ENCODE measurements around the gene GRID2.
"Not testable (repeated sequence)": the region's sequence is repeated elsewhere in the genome, so short reads cannot be mapped to it uniquely, and the experiment has no call there.

The GRID2 gene

GRCh38 chr4:93346840-93347239, 1043.1 kb downstream of the GRID2 start:
- DNase-seq: no peak

DNA sequence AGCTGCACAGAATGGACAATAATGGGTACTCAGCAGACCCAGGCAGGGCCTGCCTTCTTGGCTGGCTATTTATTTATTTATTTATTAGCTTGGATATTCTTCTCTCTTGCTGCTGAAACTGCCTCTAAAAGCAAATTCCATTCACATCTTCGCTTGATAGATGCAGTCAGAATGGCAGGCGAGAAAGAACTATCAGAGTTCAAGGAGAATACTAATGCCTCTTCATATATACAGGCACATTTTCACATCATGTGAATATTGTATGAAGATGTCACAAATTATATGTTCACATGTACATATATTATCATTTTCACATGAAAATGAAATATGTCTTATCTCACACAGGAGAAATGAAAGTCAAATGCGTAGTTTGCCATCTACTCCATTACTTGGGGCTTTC, 1045.1 kb downstream of the GRID2 start:
- no peak for DNase-seq

DNA sequence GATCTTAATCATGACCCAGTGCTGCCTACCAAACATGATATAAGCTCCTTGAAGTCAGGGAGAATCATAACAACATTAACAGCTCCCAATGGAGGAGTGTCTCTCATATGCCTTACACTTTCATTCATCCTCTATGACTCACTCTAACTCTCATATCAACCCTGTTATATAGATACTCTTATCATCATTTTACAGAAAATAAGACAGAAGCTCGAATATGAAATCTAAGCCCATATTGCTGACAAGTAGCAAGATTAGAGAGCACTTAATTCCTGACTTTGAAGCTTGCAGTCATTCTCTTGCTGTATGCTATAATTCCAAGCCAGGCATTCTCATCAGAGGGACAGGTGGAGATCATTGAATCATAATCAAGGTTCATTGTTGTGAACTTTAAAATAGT, 1048.1 kb downstream of the GRID2 start:
- no peak for DNase-seq

DNA sequence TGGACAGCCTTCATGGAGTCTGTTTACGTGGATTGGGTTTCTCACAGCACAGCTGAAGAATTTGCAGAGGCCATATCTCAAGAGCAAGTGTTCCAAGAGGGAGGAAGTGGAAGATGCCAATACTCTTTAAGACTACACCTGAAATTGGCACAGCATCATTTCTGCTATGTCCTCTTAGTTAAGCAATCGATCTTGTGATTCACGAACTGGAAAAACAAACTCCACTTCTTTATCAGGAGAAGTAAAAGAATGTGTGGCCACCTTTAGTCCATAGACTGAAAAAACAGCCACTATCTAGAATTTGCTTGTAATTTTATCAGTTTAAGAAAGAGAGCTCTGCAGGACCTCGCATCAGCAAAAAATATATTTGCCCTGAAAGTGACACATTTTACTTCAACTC, 1051.6 kb downstream of the GRID2 start:
- no peak for DNase-seq

DNA sequence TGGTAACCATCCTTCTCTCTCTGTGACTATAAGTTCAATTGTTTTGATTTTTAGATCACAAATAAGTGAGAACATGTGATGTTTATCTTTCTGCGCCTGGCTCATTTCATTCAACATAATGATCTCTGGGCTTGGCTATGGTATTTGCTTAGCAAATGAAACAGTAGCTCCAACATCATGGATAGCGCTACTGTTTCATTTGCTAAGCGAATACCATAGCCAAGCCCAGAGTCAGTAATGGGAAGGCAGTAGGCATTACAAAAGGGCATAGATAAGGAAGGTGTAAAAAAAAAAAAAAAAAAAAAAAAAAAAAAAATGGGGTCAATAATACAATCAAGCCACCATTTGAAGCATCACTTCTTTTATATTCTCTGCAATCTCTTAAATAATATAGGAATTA, 1055.8 kb downstream of the GRID2 start:
- no peak for DNase-seq

- not testable (repeated sequence) for DNase-seq
Observed at GRCh38 chr4:93366169-93366755, 1062.5 kb downstream of the GRID2 start.

DNA sequence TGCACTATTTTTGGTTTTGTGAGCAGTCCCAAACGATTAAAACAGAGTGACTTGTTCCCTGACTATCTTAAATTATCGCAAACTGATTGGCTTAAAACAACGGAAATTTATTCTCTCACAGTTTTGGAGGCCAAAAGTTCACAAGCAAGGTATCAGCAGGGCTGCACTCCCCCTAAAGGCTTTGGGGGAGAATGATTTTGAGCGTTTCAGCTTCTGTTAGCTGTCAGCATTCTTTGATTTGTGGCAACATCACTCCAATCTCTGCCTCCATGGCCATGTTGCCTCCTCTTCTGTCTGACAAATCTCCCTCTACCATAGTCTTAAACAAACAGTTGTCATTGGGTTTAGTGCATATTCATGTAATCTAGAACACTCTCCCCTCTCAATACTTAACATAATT, 1065.2 kb downstream of the GRID2 start:
- DNase-seq: no peak

DNA sequence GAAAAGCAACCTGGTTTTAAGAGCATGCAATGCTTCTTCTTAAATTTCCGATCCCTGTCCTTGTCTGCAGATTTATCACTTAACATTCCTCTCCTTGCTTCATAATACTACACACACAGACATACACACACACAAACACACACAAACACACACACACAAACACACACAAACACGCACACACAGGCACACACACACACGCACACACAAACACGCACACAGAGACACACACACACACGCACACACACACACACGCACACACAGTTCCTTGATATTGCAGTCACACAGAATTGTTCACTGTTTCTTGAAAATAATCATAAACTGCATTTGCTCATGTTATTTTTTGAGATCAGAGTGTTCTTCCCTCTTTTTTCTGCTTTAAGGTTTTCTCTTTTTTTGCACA, 1066.5 kb downstream of the GRID2 start:
- no peak for DNase-seq

- no peak for DNase-seq
Observed at GRCh38 chr4:93373893-93374860, 1070.4 kb downstream of the GRID2 start.

DNA sequence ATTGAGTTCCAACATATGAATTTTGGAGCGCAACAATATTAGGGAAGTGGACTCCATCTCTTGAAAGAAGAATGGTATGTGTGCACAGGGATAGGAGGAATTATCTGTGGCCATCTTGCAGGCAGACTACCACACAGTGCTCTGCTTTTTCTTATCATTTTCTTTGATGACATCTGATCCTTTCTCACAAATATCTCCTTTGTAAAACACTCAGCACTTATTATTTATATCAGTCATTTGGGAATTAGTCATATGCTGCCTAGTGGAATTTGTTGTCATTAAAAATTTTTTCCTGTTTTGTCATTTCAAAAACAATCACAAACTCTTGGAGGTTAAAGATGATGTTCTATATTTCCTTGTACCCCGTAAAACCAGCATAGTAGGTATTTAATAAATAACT, 1080.5 kb downstream of the GRID2 start:
- DNase-seq: no peak

DNA sequence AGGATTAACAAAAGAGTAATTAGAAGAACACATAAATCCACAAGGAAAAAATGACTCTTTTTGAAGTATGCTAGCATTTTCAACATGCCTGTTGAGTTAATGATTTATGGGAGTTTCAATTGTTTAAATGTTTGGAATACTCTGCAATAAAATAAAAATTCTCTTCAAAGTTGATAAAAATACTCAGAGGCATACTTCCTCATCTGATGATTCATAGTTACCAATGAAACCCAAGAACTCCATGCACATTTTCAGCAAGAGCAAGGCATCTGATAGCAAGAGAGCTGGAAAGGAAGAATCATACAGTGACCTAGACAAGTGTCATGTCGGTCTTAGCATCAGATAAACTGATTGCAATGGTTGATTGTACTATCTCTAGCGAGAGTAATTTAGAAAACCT, 1081.1 kb downstream of the GRID2 start:
- no peak for DNase-seq

GRCh38 chr4:93394545-93395081, 1090.8 kb downstream of the GRID2 start:
- no peak for DNase-seq

- no peak for DNase-seq
Observed at GRCh38 chr4:93396272-93396671, 1092.5 kb downstream of the GRID2 start.

DNA sequence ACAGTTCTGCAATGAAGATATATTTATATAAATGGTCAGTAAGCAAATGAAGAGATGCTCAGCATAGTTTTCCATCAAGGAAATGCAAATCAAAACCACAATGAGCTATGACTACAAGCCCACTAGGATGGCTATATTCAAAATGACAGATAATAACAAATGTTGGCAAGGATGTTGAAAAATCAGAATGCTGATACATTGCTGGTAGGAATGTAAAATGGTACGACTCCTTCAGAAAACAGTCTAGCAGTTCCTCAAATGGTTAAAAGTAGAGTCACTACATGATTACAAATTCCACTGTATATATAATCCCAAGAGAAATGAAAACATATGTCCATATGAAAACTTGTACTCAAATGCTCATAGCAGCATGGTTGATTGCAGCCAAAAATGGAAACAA, 1099.8 kb downstream of the GRID2 start:
- no peak for DNase-seq

DNA sequence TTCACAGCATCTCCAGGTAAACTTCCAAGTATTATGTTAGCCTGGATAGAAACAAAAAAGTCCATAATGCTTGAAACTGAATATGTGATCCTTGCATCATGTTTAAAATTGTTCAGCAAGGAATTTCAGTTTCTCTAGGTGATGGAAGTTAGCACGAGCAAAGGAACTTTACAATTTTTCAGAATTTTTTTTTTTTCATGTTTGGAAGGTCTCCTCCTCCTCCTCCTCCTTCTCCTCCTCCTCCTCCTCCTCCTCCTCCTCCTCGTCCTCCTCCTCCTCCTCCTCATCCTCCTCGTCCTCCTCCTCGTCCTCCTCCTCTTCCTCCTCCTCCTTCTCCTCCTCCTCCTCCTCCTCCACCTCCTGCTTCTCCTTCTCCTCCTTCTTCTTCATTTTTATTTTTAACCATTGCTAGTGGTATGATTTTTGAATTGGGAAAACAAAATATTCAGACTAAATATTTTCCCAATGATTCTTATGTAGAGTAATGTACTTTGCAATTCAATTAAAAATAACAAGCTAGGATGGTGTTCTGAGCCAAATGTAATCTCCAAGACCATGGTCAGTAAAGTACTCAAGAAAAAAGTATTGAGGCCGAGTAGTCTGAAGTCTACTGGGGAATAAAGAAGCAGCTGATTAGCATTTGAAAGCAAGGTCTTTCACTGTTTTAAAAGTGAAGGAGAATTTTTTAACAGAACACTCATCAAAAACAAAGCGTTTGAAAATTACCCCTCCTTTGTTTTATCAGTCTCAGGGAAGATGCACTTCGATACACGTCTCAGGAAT, 1103.9 kb downstream of the GRID2 start:
- no peak for DNase-seq

- no peak for DNase-seq
Observed at GRCh38 chr4:93409035-93409434, 1105.3 kb downstream of the GRID2 start.

DNA sequence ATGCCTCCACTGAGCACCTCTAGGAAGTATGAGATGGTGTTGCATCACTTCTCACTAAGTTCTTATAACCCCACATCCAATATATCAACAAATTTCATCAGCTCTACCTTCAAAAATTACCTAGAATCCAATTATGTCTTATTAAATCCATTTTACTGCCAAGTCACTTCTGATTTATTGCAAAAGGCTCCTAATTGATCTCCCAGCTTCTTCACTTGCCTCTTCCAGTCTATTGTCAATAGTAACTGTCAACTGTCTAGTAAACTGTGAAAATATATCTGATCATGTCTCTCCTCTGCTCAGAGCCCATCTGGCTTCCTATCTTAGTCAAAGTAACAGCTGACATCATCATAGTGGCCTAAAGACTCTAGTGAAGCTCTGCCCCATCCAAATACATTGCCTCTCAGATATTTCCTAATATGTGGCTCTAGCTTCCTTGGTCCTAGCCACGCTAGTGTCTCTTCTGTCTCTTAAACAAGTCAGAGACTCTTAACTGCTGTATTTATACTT, 1110.3 kb downstream of the GRID2 start:
- no peak for DNase-seq

DNA sequence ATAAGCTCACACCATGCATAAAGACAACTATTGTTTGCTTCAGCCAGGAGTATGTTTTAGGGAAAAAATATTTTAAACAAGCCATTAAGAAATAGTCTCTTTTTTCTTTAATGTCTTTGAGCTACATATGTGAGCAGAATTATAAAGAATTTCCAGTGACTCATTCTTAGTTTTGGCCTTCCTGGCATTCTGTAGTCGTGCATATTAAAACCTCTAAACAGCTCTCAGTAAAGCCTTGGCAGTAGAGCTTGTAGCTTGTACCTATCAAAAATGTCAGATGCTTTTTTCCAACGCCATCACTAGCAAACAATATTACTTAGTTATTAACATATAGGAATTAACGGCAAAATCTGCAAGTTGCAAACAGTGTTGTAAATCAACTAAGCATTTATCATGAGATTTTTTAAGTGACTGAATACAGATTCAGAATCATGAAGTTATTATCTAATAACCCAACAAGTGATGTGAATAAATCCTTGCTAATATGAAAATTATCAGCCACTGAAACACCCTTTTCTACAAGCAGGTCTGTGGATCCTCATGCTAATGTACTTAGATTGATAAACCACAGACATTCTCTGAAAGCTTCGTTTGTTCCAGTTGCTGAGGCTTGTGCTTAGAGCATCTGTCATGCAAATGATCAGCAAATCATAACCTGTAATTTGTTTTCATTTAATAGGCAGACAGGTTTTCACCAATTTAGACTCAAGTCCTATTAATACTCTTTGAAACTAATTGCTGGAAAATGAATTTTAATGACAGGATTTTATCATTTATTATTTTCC, 1112.8 kb downstream of the GRID2 start:
- DNase-seq: no peak

DNA sequence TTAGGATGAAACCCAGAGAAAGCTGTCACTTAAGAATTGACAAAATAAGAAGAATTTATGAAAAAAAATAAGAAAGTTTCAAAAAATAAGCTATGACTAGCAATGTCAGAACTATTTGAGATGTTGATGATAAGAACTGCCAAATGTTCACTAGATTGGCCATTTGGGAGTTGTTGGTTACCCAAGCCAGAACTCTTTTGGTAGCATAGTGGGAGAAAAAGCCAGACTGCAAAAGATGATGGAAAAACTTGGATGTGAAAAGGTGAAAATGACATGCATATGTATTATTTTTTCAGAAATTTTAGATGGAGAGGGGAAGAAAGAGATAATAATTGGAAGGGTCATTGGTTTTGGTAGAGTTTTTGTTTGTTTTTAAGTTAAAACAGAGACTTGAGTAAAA, 1127.6 kb downstream of the GRID2 start:
- DNase-seq: no peak

GRCh38 chr4:93433840-93434239, 1130.1 kb downstream of the GRID2 start:
- no peak for DNase-seq

GRCh38 chr4:93436000-93436626, 1132.3 kb downstream of the GRID2 start:
- DNase-seq: no peak

- no peak for DNase-seq
Observed at GRCh38 chr4:93437991-93438390, 1134.2 kb downstream of the GRID2 start.
